GM10266 (cell line): ENCODE results near the gene ARGLU1.

Source experiments
- DNase-seq: peaks from one replicate; pipeline ENCODE4 v3.0.0; 2012; ENCODE audit errors: extremely low spot score
- TF ChIP-seq, protein P1 (sequence below): IDR thresholded peaks from 2 replicates; pipeline ENCODE4 v1.5.1; 2012; ENCODE audit warnings: mild to moderate bottlenecking, low read depth; ENCODE audit not compliant: control insufficient read depth, insufficient read depth; ENCODE audit errors: missing control alignments

Gene ARGLU1

DNA sequence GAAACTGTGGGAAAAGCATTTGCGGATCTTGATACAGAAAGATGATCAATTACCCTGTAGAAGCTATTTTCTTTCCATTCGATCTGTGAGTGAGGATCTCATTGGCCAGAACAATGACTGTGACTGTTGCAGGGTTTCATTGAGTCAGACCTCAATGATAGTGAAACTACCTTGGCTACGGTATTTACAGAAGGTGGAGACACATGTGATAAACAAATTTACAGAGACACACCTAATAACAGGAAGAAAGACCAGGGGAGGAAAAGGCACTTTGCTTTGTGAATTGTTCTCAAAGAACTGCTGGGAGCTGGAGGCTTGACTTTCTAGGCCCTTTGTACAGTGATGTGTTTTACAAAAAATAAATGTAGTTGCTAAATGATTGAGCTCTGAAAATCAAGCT lies 19.9 kb upstream of the ARGLU1 start:
- TF ChIP-seq, protein P1, sequence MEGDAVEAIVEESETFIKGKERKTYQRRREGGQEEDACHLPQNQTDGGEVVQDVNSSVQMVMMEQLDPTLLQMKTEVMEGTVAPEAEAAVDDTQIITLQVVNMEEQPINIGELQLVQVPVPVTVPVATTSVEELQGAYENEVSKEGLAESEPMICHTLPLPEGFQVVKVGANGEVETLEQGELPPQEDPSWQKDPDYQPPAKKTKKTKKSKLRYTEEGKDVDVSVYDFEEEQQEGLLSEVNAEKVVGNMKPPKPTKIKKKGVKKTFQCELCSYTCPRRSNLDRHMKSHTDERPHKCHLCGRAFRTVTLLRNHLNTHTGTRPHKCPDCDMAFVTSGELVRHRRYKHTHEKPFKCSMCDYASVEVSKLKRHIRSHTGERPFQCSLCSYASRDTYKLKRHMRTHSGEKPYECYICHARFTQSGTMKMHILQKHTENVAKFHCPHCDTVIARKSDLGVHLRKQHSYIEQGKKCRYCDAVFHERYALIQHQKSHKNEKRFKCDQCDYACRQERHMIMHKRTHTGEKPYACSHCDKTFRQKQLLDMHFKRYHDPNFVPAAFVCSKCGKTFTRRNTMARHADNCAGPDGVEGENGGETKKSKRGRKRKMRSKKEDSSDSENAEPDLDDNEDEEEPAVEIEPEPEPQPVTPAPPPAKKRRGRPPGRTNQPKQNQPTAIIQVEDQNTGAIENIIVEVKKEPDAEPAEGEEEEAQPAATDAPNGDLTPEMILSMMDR: no peak
- DNase-seq: no peak

DNA sequence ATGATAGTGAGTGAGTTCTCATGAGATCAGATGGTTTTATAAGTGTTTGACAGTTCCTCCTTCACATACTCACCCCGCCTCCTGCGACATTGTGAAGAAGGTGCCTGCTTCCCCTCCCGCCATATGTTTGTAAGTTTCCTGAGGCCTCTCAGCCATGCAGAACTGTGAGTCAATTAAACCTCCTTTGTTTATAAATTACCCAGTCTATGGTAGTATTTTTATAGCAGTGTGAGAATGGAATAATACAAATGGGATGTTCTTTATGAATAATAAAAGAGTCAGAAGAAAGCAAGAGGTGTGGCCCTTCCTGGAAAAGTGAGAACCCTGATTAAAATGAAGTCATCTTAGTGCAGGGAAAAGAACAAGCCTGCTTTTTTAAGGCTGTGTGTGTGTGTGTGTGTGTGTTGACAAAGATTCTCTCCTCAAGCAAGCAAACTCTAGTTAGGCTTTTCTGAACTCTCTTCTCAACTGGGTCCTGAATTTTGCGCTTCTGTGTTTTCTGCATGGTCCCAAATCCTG lies 18.8 kb upstream of the ARGLU1 start:
- DNase-seq: no peak
- TF ChIP-seq, protein P1: no peak

DNA sequence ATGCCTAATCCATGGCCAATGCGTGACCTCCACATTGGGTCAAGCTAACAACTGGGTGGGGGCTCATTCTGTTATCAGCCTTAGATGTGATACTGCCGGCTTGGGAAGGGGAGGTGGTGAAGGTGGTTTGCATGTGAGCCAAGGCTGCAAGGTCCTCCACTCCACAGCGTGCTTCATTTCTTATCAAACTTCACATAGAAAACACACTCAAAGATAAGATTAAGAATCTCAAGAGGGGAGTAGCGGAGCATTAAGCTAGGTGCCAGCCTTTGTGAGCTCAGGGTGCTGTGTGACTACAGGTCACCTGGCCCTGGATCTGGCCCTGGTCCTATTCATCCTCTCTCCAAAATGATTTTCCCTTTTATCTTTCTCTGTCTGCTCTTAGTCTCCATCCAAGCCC lies 13.3 kb upstream of the ARGLU1 start:
- TF ChIP-seq, protein P1: no peak
- DNase-seq: no peak

DNA sequence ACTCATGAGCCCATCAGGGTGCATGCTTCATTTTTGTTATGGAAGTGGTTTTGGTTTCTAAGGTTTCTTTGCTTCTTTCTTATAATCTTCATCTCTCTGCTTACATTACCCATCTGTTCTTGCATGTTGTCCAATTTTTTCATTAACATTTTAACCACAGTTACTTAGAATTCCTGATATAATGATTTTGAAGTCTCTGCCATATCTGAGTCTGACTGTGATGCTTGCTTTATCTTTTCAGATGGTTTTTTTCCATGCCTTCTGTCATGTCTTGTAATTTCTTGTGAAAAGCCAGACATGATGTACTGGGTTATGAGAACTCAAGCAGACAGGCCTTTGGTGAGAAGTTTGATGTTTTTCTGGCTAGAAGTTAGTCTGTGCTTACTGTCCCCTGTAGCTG lies 8.0 kb upstream of the ARGLU1 start:
- TF ChIP-seq, protein P1: no peak
- no peak for DNase-seq

DNA sequence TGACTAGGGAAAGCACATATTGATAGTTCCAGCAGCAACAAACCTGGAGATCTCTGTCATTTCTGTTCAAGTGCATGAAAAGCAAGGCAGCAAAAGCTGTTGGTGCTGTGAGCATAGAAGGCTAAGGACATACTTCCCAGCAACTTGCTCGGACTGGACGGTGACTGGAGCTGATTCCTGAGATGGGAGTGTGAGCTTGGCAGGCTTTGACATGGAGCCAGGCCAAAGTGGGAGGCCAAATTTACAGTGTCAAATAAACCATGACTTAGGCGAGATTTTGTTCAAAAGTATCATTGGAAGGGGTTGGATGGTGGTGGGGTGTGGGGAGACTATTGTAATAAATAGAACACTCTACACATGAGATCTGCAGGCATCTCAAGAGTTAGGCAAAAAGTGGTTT lies 5.9 kb upstream of the ARGLU1 start:
- DNase-seq: no peak
- TF ChIP-seq, protein P1: no peak

DNA sequence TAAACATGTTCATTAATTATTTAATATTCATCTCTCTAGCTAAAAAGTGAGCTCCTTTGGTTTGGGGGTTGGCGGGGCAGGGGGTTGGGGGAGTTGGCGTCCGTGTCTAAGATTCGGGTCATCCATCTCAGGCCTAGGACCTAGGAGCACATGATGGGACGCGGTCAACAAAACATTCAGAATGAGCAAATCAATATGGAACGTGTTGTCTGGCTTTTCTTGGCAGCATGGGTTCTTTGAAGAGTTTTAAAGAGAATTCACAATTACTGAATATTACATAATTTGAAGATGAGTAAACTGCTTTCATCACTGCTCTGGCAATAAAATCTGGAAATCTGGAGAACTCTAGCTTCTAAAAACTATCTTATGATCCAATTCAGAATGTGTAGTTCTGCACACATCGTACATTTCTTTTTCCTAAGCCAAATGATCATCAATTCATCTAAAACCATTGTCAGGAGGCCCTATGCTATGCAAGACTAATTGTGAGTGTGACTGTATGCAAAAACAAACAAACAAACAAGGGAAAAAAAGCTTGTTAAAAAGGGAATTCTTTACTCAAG lies 5.4 kb upstream of the ARGLU1 start:
- TF ChIP-seq, protein P1: no peak
- DNase-seq: no peak

DNA sequence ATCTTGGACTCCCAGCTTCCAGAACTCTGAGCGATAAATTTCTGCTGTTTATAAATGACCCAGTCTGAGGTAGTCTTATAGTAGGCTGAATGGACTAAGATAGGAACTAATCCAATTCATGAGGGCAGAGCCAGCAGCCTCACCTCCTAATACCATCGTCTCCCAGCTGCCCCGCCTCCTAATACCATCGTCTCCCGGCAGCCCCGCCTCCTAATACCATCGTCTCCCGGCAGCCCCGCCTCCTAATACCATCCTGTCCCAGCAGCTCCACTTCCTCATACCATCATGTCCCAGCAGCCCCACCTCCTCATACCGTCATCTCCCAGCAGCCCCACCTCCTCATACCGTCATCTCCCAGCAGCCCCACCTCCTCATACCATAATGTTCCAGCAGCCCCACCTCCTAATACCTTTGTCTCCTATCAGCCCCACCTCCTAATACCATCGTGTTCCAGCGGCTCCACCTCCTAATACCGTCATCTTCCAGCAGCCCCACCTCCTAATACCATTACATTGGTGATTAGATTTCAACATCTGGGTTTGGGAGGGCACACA lies 2.4 kb upstream of the ARGLU1 start:
- TF ChIP-seq, protein P1: no peak
- DNase-seq: no peak
